ENCODE results near the gene HPCA. TPM values are rescaled to one million over a fixed set of nuclear protein-coding genes. Genes with fewer than 3 reads are reported as not detected.

HPCA gene
- total RNA-seq, 3 donors from 2014 or later: not detected

GRCh38 chr1:32867671-32868070, 18.6 kb upstream of the HPCA start:
- Mint-ChIP-seq H3K27me3 (ENCODE audit: low read depth) (peaks cover 28% of the 10 kb centered on the region), H3K9me3 (no peaks in the 10 kb centered on the region), H3K4me3 (no peak overlapping the region), H3K36me3 (ENCODE audit: insufficient read depth) (peaks cover 15% of the 10 kb centered on the region), H3K4me1 (ENCODE audit: low read depth) (peaks cover 19% of the 10 kb centered on the region)
- ATAC-seq (no peak), DNase-seq (no peak)

GRCh38 chr1:32868085-32868484, 18.2 kb upstream of the HPCA start:
- peaks cover 31% of the 10 kb centered on the region for H3K27me3 Mint-ChIP-seq (ENCODE audit: low read depth)

GRCh38 chr1:32868806-32869455, 17.4 kb upstream of the HPCA start:
- H3K4me1 Mint-ChIP-seq (ENCODE audit: low read depth): peaks cover 19% of the 10 kb centered on the region
- H3K9me3 Mint-ChIP-seq: no peaks in the 10 kb centered on the region
- ATAC-seq (no peak), DNase-seq (no peak)
- peaks cover 9% of the 10 kb centered on the region for H3K36me3 Mint-ChIP-seq (ENCODE audit: insufficient read depth)
- peaks cover 31% of the 10 kb centered on the region for H3K27me3 Mint-ChIP-seq (ENCODE audit: low read depth)
- H3K4me3 Mint-ChIP-seq: no peak overlapping the region

More at GRCh38 chr1:32868085-32868484, 18.2 kb upstream of the HPCA start:
- DNase-seq (no peak), ATAC-seq (no peak)
- H3K4me1 Mint-ChIP-seq (ENCODE audit: low read depth): peaks cover 19% of the 10 kb centered on the region
- no peak overlapping the region for H3K4me3 Mint-ChIP-seq
- H3K9me3 Mint-ChIP-seq: no peaks in the 10 kb centered on the region
- H3K36me3 Mint-ChIP-seq (ENCODE audit: insufficient read depth): peaks cover 13% of the 10 kb centered on the region

- H3K9me3 Mint-ChIP-seq: no peaks in the 10 kb centered on the region
- peaks cover 9% of the 10 kb centered on the region for H3K36me3 Mint-ChIP-seq (ENCODE audit: insufficient read depth)
- H3K27me3 Mint-ChIP-seq (ENCODE audit: low read depth): peaks cover 35% of the 10 kb centered on the region
- H3K4me3 Mint-ChIP-seq: peak overlapping the region; percentile 73
- ATAC-seq (no peak), DNase-seq (no peak)
- H3K4me1 Mint-ChIP-seq (ENCODE audit: low read depth): peaks cover 19% of the 10 kb centered on the region
These were observed 16.2 kb upstream of the HPCA start for GRCh38 chr1:32869923-32870614.

- Mint-ChIP-seq H3K4me3 (peak within 1 kb of the TSS; percentile 73), H3K9me3 (no peaks in the 10 kb centered on the region), H3K4me1 (ENCODE audit: low read depth) (peaks cover 20% of the 10 kb centered on the region), H3K36me3 (ENCODE audit: insufficient read depth) (peaks cover 9% of the 10 kb centered on the region), H3K27me3 (ENCODE audit: low read depth) (peaks cover 42% of the 10 kb centered on the region)
- DNase-seq (no peak), ATAC-seq (peak; percentile 31 to 41)
These were observed 15.5 kb upstream of the HPCA start, which contains the start of gene FNDC5 for GRCh38 chr1:32870615-32871363. FNDC5 (minus strand) TSS chr1:32870912.

GRCh38 chr1:32871364-32872191, 14.7 kb upstream of the HPCA start:
- Mint-ChIP-seq H3K4me1 (ENCODE audit: low read depth) (peaks cover 21% of the 10 kb centered on the region), H3K27me3 (ENCODE audit: low read depth) (peaks cover 43% of the 10 kb centered on the region), H3K4me3 (peak overlapping the region; percentile 66), H3K36me3 (ENCODE audit: insufficient read depth) (peaks cover 7% of the 10 kb centered on the region), H3K9me3 (no peaks in the 10 kb centered on the region)
- no peak for DNase-seq
- ATAC-seq: no peak

GRCh38 chr1:32872192-32872460, 14.2 kb upstream of the HPCA start:
- no peak for ATAC-seq
- Mint-ChIP-seq H3K4me3 (no peak overlapping the region), H3K9me3 (no peaks in the 10 kb centered on the region), H3K4me1 (ENCODE audit: low read depth) (peaks cover 21% of the 10 kb centered on the region), H3K27me3 (ENCODE audit: low read depth) (peaks cover 43% of the 10 kb centered on the region), H3K36me3 (ENCODE audit: insufficient read depth) (peaks cover 7% of the 10 kb centered on the region)
- no peak for DNase-seq

- H3K4me1 Mint-ChIP-seq (ENCODE audit: low read depth): peaks cover 21% of the 10 kb centered on the region
- H3K9me3 Mint-ChIP-seq: no peaks in the 10 kb centered on the region
- ATAC-seq (no peak), DNase-seq (no peak)
- H3K36me3 Mint-ChIP-seq (ENCODE audit: insufficient read depth): peaks cover 7% of the 10 kb centered on the region
- no peak overlapping the region for H3K4me3 Mint-ChIP-seq
- peaks cover 49% of the 10 kb centered on the region for H3K27me3 Mint-ChIP-seq (ENCODE audit: low read depth)
These were observed 12.8 kb upstream of the HPCA start for GRCh38 chr1:32873484-32873883.

GRCh38 chr1:32874860-32875752, 11.2 kb upstream of the HPCA start:
- Mint-ChIP-seq H3K4me1 (ENCODE audit: low read depth) (peaks cover 13% of the 10 kb centered on the region), H3K36me3 (ENCODE audit: insufficient read depth) (no peaks in the 10 kb centered on the region), H3K4me3 (no peak overlapping the region), H3K9me3 (no peaks in the 10 kb centered on the region), H3K27me3 (ENCODE audit: low read depth) (peaks cover 39% of the 10 kb centered on the region)
- DNase-seq (no peak), ATAC-seq (no peak)

- ATAC-seq: peak; percentile 78 to 83
These were observed 9.7 kb upstream of the HPCA start for GRCh38 chr1:32876341-32877210.

GRCh38 chr1:32877211-32878110, 8.8 kb upstream of the HPCA start:
- ATAC-seq (no peak), DNase-seq (no peak)
- H3K9me3 Mint-ChIP-seq: no peaks in the 10 kb centered on the region
- peaks cover 25% of the 10 kb centered on the region for H3K27me3 Mint-ChIP-seq (ENCODE audit: low read depth)
- no peak overlapping the region for H3K4me3 Mint-ChIP-seq
- H3K36me3 Mint-ChIP-seq (ENCODE audit: insufficient read depth): no peaks in the 10 kb centered on the region
- H3K4me1 Mint-ChIP-seq (ENCODE audit: low read depth): peaks cover 2% of the 10 kb centered on the region

More at GRCh38 chr1:32876341-32877210, 9.7 kb upstream of the HPCA start:
- no peaks in the 10 kb centered on the region for H3K36me3 Mint-ChIP-seq (ENCODE audit: insufficient read depth)
- no peaks in the 10 kb centered on the region for H3K9me3 Mint-ChIP-seq
- peaks cover 32% of the 10 kb centered on the region for H3K27me3 Mint-ChIP-seq (ENCODE audit: low read depth)
- DNase-seq: peak; percentile 55
- H3K4me1 Mint-ChIP-seq (ENCODE audit: low read depth): peaks cover 5% of the 10 kb centered on the region
- no peak overlapping the region for H3K4me3 Mint-ChIP-seq

- ATAC-seq: no peak
- DNase-seq: no peak
- peaks cover 2% of the 10 kb centered on the region for H3K4me1 Mint-ChIP-seq (ENCODE audit: low read depth)
These were observed 8.1 kb upstream of the HPCA start for GRCh38 chr1:32878183-32878582.

More at GRCh38 chr1:32878183-32878582, 8.1 kb upstream of the HPCA start:
- Mint-ChIP-seq H3K9me3 (no peaks in the 10 kb centered on the region), H3K27me3 (ENCODE audit: low read depth) (peaks cover 20% of the 10 kb centered on the region), H3K4me3 (no peak overlapping the region), H3K36me3 (ENCODE audit: insufficient read depth) (no peaks in the 10 kb centered on the region)

All from activated T-cell treated with anti-CD3 and anti-CD28 coated beads, Interleukin-2, amount 50 U/mL, for 4 hours (primary cell).